HG02973 (cell line): ENCODE results near the gene SRRM5.
"Not testable (repeated sequence)": the region's sequence is repeated elsewhere in the genome, so short reads cannot be mapped to it uniquely, and the experiment has no call there.

Experiments used
- ATAC-seq: cut with Tn5 transposase; IDR thresholded peaks from one replicate; pipeline ENCODE4 v1.9.1; 2021; ENCODE audit warnings: moderate library complexity; ENCODE audit not compliant: unreplicated experiment

The SRRM5 gene

GRCh38 chr19:43612374-43612773, 486 bp downstream of the SRRM5 start:
- ATAC-seq: no peak

DNA sequence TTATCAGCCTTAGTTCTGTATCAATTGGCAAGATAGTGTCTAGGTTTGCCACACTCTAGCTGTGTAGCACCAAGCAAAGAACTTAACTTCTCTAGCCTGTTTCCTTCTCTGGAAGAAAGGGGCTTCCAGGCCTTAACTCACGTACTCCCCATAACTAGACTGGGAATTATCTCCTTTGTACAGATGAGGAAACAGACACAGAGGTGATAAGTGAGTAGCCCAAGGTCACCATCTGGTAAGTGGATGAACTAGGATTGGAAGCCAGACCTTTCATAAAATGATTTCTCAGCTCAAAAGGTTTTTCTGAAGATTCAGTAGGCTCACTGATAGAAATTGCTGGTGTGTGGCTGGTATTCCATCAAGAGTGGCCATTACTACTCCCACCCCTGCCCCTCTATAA, 4.4 kb downstream of the SRRM5 start:
- no peak for ATAC-seq

DNA sequence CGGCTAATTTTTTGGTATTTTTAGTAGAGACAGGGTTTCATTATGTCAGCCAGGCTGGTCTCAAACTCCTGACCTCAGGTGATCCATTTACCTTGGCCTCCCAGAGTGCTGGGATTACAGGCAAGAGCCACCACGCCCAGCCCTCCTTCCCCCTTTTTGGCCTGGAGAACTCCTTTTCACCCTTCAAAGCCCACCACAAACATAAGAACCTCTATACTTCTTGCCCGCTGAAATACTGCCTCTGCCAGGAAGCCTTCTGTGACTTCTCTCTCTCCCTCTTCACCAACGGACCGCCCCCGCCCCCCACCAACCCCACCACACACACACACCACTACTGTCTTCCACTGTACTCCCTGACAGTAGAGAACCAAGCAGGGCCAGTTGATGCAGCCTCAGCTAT, 5.1 kb downstream of the SRRM5 start:
- no peak for ATAC-seq

GRCh38 chr19:43618921-43619261, 7.0 kb downstream of the SRRM5 start:
- peak; percentile 28 for ATAC-seq

GRCh38 chr19:43619262-43620060, 7.6 kb downstream of the SRRM5 start, which contains the start of gene ZNF428:
TSS of gene ZNF428 (minus strand) at chr19:43619629. CDS start at chr19:43614304, 5,325 bp downstream.
- peak; percentile 74 for ATAC-seq

- no peak for ATAC-seq
These were observed 8.4 kb downstream of the SRRM5 start for GRCh38 chr19:43620061-43621001.

DNA sequence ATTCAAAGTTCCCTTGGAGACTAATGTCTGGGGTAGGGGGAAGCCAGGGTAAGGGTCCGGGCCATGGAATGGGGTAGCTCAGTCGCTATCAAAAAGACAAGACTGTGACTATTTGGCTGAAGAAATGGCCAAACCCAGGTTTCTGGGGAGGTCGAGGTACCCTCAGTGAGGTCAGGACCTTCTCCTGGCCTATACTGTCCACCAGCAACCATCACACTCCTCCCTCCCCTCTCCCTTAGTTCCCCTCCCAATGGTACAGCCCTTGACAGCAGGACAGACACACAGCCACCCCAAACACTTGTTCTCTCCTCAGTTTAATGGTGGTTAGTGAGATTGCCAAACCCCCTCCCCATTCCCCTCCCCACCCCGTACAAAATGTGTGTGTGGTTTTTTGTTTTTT, 10.2 kb downstream of the SRRM5 start:
- no peak for ATAC-seq

DNA sequence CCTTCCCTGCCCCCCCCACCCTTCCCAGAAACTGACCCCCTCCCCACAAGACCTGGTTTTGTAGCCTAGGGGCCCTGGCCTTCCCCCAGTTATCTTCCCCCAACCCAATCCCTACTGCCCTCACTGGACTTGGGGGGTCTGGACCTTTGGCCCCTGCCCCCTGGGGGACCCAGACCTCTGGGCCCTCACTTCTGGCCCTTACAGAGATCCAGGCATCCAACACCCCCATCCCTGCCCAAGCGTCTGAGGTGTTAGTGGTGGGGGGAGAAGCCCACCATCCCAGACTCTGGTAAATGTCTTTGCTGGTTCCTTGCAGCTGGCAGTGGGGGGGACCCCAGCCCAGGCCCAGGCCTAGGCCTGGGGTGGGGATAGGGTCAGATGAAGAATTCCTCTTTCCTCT, 11.1 kb downstream of the SRRM5 start:
- ATAC-seq: no peak

DNA sequence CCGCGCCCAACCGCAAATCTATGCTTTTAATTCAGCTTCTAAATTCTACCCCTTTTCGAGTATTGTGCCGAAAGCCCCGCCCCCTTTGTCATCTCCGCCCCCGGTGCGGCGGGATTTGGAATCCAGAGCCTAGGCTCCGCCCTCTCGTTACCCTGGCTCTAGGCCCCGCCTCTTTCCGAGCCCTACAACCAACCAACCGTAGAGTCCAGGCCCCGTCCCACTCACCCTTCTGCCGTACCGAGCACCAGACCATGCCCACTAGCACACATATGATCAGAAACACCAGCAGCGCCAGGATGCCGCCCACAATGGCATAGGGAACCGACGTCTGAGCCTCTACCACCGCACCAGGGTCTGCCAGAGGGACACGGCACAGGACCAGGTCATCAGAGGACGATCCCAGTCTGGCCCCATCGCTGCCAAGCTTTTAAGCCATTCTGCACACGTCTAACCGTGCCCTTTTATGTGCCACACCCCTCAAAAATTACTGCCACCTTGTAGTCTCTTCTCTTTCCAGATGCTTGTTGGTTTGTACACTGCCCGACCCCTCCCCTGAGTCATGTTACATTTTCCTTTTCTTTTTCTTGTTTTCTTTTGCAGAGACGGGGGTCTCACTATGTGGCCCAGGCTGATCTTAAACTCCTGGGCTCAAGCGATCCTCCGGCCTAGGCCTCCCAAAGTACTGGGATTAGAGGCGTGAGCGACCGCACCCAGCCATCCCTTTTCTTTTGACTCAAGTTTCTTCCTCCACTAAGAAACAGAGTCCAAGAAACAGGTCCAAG, 12.2 kb downstream of the SRRM5 start:
- ATAC-seq: no peak

DNA sequence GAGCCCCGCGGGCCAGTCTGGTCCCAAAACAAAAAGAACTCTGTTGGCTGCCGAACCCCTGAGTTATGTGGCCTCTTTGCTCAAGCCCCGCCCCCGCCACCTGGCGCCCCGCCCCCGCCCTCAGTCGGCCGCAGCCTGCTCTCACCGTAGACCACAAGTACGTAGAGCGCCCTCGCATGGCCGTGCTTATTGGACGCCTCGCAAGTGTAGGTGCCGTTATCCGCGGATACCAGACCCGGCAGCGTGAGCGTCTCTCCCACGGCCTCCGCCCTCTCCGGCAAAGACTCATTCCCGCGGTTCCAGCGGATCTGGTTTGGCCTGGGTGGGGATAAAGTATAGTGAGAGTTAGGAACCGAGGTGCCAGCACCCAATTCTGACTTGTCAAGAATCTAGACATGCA, 13.0 kb downstream of the SRRM5 start:
- ATAC-seq: no peak

- no peak for ATAC-seq
These were observed 14.2 kb downstream of the SRRM5 start for GRCh38 chr19:43625918-43626579.

- ATAC-seq: no peak
These were observed 14.9 kb downstream of the SRRM5 start for GRCh38 chr19:43626838-43627237.

GRCh38 chr19:43628646-43629326, 16.9 kb downstream of the SRRM5 start:
- ATAC-seq: no peak

- no peak for ATAC-seq
These were observed 19.6 kb downstream of the SRRM5 start for GRCh38 chr19:43631491-43631890.

GRCh38 chr19:43633520-43633919, 21.6 kb downstream of the SRRM5 start:
- ATAC-seq: no peak

- no peak for ATAC-seq
These were observed 22.2 kb downstream of the SRRM5 start for GRCh38 chr19:43634068-43634467.

DNA sequence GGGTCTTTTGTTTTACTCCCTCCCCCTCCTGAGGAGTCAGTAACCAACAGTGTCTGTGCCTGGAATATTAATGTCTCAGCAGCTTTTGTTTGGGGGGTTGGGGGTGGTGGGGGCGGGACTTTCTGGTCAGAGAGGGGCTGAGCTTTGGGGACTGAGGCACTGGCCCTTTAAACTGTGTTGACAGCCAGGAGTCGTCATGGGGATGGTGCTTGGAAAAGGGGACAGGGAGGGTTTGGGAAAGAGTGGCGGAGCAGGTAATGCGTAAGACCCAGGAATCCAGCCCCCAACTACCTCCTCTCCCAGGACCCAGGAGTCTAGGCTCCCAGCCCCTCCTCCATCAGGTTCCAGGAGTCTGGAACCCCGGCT, 22.6 kb downstream of the SRRM5 start:
- ATAC-seq: no peak

- no peak for ATAC-seq
These were observed 23.1 kb downstream of the SRRM5 start for GRCh38 chr19:43634872-43635560.

DNA sequence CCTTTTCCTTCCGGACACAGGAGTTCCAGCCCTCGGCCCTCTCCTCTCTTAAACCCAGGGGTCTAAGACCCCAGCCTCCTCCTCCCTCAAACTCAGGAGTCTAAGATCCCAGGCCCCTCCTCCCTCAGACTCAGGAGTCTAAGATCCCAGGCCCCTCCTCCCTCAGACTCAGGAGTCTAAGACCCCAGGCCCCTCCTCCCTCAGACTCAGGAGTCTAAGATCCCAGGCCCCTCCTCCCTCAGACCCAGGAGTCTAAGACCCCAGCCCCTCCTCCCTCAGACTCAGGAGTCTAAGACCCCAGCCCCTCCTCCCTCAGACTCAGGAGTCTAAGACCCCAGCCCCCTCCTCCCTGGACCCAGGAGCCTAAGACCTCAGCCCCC, 23.7 kb downstream of the SRRM5 start:
- not testable (repeated sequence) for ATAC-seq
